Prostate gland (tissue), 2 donors: ENCODE data around the gene AP5S1. TPM values are rescaled to one million over a fixed set of nuclear protein-coding genes. Genes with fewer than 3 reads are reported as not detected.

Experiments used
- DNase-seq: peaks from one replicate; pipeline ENCODE4 v3.0.0-alpha.2; 2019; ENCODE audit warnings: low spot score
- H3K27ac ChIP-seq, 2 donors: fragments of 200-600 bp; sonication (generic); 2 replicates each; pipeline ENCODE4 v1.5.1; 2017 to 2019
- H3K27me3 ChIP-seq: fragments of 200-600 bp; sonication (generic); replicated peaks from 2 replicates; pipeline ENCODE4 v1.5.1; 2019; ENCODE audit not compliant: insufficient read depth
- H3K36me3 ChIP-seq, 2 donors: fragments of 200-600 bp; sonication (generic); 1 replicate in 1 of 2; 2 replicates in 1 of 2; pipeline versions ENCODE4 v1.5.1 to v1.8.1; 2017 to 2019
- H3K4me1 ChIP-seq: fragments of 200-600 bp; sonication (generic); replicated peaks from 2 replicates; pipeline ENCODE4 v1.5.1; 2019
- H3K4me3 ChIP-seq, 2 donors: fragments of 200-600 bp; sonication (generic); 2 replicates each; pipeline ENCODE4 v1.5.1; 2017 to 2019
- H3K9me3 ChIP-seq: fragments of 200-600 bp; sonication (generic); 2 replicates; pipeline ENCODE4 v1.5.1; 2017
- CTCF ChIP-seq, 4 experiments: fragments of 200-600 bp in 2 of 4; fragments of 450-650 bp in 2 of 4; sonication (generic) in 2 of 4; IDR thresholded peaks; 1 replicate in 3 of 4; 2 replicates in 1 of 4; pipeline ENCODE4 v1.5.1; 2016 to 2019; ENCODE audit warnings: antibody characterized with exemption in 4 of 4, mild to moderate bottlenecking in 2 of 4, moderate library complexity in 2 of 4
- POLR2A ChIP-seq: fragments of 450-650 bp; IDR thresholded peaks from one replicate; pipeline ENCODE4 v1.6.1; 2016; ENCODE audit warnings: antibody characterized with exemption, mild to moderate bottlenecking
- POLR2AphosphoS5 ChIP-seq: sonication (generic); formaldehyde crosslinking; IDR thresholded peaks from one replicate; pipeline ENCODE4 v1.6.1; 2017; ENCODE audit warnings: antibody characterized with exemption
- WGBS: methylation state at CpG from one replicate; pipeline ENCODE4 v1.1.5; 2018; 5-methylcytosine and 5-hydroxymethylcytosine counted together
- intact Hi-C: fragments of 100-400 bp; cut with DNase I; formaldehyde crosslinking; loops from one replicate; pipeline ENCODE4 v1.14.2; 2022
- total RNA-seq, 2 donors: library from RNA; depleted of rRNA; stranded (reverse); fragments of >200 nt; gene quantifications; one replicate each; pipeline ENCODE4 v1.1.0, GENCODE V29; 2016

AP5S1 gene
- total RNA-seq, 2 donors from 2014 or later: 21.1 to 28.0 TPM

DNA sequence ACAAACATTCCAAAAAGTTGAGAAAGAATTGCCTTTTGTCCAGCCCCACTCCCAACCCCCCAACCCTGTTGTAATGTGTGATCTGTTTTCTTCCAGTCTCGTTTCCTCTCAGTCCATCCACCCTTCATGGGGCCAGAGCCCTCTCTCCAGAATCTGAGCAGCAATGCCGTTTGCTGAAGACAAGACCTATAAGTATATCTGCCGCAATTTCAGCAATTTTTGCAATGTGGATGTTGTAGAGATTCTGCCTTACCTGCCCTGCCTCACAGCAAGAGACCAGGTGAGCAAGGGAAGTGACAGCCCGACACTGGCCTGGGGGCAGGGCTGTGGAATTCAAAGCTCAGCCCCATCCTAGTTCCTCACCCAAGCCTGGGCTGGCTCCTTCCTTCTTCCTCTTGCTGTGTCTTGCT, 34.1 kb downstream of the AP5S1 start:
- Histone ChIP-seq H3K27ac (no peak overlapping the region), H3K4me1 (no peaks in the 10 kb centered on the region), H3K27me3 (no peaks in the 10 kb centered on the region), H3K4me3 (no peak overlapping the region), H3K36me3 (peaks cover 0 to 13% of the 10 kb centered on the region in 2 donors), H3K9me3 (no peaks in the 10 kb centered on the region)
- TF ChIP-seq CTCF (IDR thresholded peaks at IDR 0.05) (no peak), POLR2A (no peak), POLR2AphosphoS5 (no peak)
- intact Hi-C loops: no loop called here
- DNase-seq: no peak
- 64% methylated on average over 4 of the region's 4 CpGs for WGBS

DNA sequence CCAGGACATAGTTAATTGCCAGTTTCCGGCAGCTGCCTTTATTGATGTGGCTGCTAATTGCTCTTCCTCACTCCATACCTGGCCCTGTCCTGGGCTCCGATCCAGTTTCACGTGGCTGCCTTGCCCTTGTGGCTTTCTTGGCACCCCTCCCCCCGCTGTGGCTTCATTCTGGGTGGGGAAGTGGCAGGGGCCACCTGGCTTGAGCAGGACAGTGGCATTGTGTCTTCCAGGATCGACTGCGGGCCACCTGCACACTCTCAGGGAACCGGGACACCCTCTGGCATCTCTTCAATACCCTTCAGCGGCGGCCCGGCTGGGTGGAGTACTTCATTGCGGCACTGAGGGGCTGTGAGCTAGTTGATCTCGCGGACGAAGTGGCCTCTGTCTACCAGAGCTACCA, 37.1 kb downstream of the AP5S1 start:
- no peak for TF ChIP-seq POLR2A
- TF ChIP-seq POLR2AphosphoS5: no peak
- TF ChIP-seq CTCF (IDR thresholded peaks at IDR 0.05): no peak
- H3K4me1 ChIP-seq: no peaks in the 10 kb centered on the region
- no peaks in the 10 kb centered on the region for H3K27me3 ChIP-seq
- no peak overlapping the region for H3K4me3 ChIP-seq
- intact Hi-C loops: no loop called here
- DNase-seq: no peak
- WGBS: 83% methylated on average over 14 of the region's 14 CpGs
- peaks cover 0 to 24% of the 10 kb centered on the region in 2 donors for H3K36me3 ChIP-seq
- H3K9me3 ChIP-seq: no peaks in the 10 kb centered on the region
- no peak overlapping the region for H3K27ac ChIP-seq

- H3K4me1 ChIP-seq: no peaks in the 10 kb centered on the region
- no peak overlapping the region for H3K4me3 ChIP-seq
- peaks cover under 1 to 34% of the 10 kb centered on the region in 2 donors for H3K36me3 ChIP-seq
- 96% methylated on average over 6 of the region's 6 CpGs for WGBS
- H3K9me3 ChIP-seq: no peaks in the 10 kb centered on the region
- no peaks in the 10 kb centered on the region for H3K27me3 ChIP-seq
- TF ChIP-seq POLR2A (no peak), POLR2AphosphoS5 (no peak)
- H3K27ac ChIP-seq: no peak overlapping the region
- intact Hi-C loops: no loop called here
- no peak for DNase-seq
These were observed 38.3 kb downstream of the AP5S1 start for GRCh38 chr20:3858689-3859088.

GRCh38 chr20:3861191-3861590, 40.8 kb downstream of the AP5S1 start:
- Histone ChIP-seq H3K4me1 (no peaks in the 10 kb centered on the region), H3K9me3 (no peaks in the 10 kb centered on the region), H3K36me3 (peaks cover 6 to 54% of the 10 kb centered on the region in 2 donors), H3K4me3 (no peak overlapping the region), H3K27ac (no peak overlapping the region), H3K27me3 (no peaks in the 10 kb centered on the region)
- DNase-seq: no peak
- no peak for TF ChIP-seq POLR2A
- intact Hi-C loops: no loop called here
- WGBS: 97% methylated on average over 5 of the region's 7 CpGs

- no peaks in the 10 kb centered on the region for H3K4me1 ChIP-seq
- H3K9me3 ChIP-seq: no peaks in the 10 kb centered on the region
- TF ChIP-seq POLR2AphosphoS5 (no peak), POLR2A (no peak), CTCF (IDR thresholded peaks at IDR 0.05) (no peak)
- H3K27me3 ChIP-seq: no peaks in the 10 kb centered on the region
- no peak overlapping the region for H3K27ac ChIP-seq
- WGBS: 93% methylated on average over 1 of the region's 1 CpG
- intact Hi-C loops: no loop called here
- peaks cover 10 to 53% of the 10 kb centered on the region in 2 donors for H3K36me3 ChIP-seq
- no peak overlapping the region for H3K4me3 ChIP-seq
- DNase-seq: no peak
These were observed 42.0 kb downstream of the AP5S1 start for GRCh38 chr20:3862333-3862732.

GRCh38 chr20:3863317-3863716, 43.0 kb downstream of the AP5S1 start:
- no peak for DNase-seq
- Histone ChIP-seq H3K4me3 (no peak overlapping the region), H3K36me3 (peaks cover 10 to 48% of the 10 kb centered on the region in 2 donors), H3K4me1 (no peaks in the 10 kb centered on the region), H3K27ac (no peak overlapping the region), H3K27me3 (no peaks in the 10 kb centered on the region), H3K9me3 (no peaks in the 10 kb centered on the region)
- intact Hi-C loops: no loop called here
- 89% methylated on average over 7 of the region's 7 CpGs for WGBS
- no peak for TF ChIP-seq CTCF (IDR thresholded peaks at IDR 0.05)
